C4-2B (cell line): ENCODE data around the gene MYL5.

Source experiments
- CTCF ChIP-seq: fragments of 450-650 bp; conservative IDR thresholded peaks from 2 replicates; pipeline ENCODE4 v1.5.1; 2017; ENCODE audit warnings: mild to moderate bottlenecking
- ZFX ChIP-seq: fragments of 450-650 bp; IDR thresholded peaks from 2 replicates; pipeline ENCODE4 v1.6.1; 2017

- TF ChIP-seq CTCF (no peak), ZFX (no peak)
These were observed 22.3 kb upstream of the MYL5 start for GRCh38 chr4:651884-652642.
